Measurements from ENCODE around the gene CDCP2. TPM values are rescaled to one million over a fixed set of nuclear protein-coding genes. Genes with fewer than 3 reads are reported as not detected.
"Not testable (repeated sequence)": the region's sequence is repeated elsewhere in the genome, so short reads cannot be mapped to it uniquely, and the experiment has no call there.

CDCP2 gene
- total RNA-seq, 1 donor from 2014 or later: under 0.01 TPM

DNA sequence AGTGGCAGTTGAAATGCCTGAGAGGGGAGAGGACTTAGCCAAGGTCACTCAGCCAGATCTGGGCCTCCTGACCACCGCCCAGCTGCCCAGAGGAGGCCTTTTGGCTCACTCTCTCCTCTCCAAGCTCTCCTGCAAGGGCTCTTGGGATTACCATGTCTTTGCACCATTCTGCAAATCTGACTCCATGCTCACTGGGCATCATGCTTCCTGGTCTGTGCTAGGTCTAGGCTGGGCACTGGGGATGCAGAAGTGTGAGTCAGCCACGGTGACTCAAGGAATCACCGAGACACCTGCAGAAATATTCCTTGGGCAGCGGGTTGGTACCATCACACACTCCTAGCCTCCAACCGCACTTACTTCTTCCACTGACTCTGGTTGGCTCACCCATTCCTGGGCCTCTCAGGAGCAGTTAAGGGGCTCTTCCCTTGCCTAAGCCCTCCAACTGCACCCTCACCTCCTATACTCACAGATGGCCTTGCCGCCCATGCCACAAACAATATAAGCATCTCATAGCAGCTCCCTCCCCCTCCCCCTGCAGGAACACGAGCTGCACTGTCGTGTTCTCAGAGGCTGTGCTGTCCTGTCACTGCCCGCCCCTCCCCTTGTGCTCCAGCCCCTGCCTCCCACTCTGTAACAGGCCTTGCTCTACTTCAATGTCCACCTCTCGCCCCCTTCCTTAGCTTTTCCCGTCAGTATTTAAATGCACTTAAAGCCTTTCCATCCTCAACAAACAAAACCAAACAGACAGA is 34.8 kb downstream of the CDCP2 start:
- no peak for DNase-seq (ENCODE audit: low read depth in 2 of 2)

DNA sequence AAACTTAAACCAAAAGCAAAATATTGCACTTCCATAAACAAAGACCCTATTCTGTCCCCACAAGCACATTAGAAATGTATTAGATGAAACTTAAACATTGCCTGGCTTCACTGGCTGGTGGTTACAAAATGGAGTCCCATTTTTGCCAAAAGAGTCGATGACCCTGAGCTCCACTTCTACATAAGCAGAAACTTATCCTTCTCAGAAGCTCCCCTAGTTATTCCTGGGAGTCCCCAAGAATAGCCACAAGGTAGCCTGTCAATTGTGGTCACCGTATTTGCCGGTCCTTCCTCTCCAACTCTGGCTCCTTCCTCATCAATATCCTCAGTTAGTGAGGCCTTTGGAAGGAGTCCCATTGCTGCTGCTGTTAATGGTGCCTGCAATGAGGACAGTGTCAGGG is 37.3 kb downstream of the CDCP2 start:
- DNase-seq (ENCODE audit: low read depth in 2 of 2): no peak

- no peak for DNase-seq (ENCODE audit: low read depth in 2 of 2)
Measured at GRCh38 chr1:54114955-54115354, 37.8 kb downstream of the CDCP2 start.

GRCh38 chr1:54114001-54114400 is 38.8 kb downstream of the CDCP2 start:
- DNase-seq (ENCODE audit: low read depth in 2 of 2): no peak

GRCh38 chr1:54112705-54113368 is 40.0 kb downstream of the CDCP2 start:
- no peak for DNase-seq (ENCODE audit: low read depth in 2 of 2)

DNA sequence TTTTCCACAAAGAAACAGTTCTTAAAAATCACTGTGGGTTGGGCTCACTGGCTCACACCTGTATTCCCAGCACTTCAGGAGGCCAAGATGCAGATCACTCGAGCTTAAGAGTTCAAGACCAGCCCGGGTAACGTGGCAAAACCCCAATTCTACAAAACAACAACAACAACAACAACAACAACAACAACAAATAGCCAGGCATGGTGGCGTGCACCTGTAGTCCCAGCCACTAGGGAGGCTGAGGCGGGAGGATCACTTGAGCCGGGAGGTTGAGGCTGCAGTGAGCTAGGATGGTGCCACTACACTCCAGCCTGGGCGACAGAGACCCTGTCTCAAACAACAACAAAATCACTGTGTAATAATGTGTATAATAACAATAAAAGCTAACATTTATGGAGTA is 40.8 kb downstream of the CDCP2 start:
- DNase-seq (ENCODE audit: low read depth in 2 of 2): no peak

DNA sequence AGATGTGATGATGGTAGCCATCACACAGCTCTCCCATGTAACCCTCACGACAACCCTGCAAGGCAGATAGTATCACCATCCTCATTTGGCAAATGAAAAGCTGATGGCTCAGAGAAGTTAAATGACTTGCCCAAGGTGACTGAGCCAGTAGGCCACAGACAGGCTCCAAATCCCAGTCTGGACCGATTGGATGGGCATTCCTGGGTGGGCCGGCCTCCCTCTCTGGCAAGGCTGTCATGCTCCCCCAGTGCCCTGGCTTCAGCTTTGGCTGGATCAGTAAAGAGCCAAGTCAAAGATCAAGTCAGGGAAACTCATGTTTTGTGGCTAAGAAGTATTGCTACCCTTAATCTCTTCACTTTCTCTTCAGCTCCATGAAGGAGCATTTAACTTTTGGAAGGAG is 41.2 kb downstream of the CDCP2 start:
- DNase-seq (ENCODE audit: low read depth in 2 of 2): no peak

- DNase-seq (ENCODE audit: low read depth in 2 of 2): no peak
Measured at GRCh38 chr1:54110996-54111395, 41.8 kb downstream of the CDCP2 start.

GRCh38 chr1:54109129-54110090 is 43.4 kb downstream of the CDCP2 start:
- DNase-seq (ENCODE audit: low read depth in 2 of 2): no peak

DNA sequence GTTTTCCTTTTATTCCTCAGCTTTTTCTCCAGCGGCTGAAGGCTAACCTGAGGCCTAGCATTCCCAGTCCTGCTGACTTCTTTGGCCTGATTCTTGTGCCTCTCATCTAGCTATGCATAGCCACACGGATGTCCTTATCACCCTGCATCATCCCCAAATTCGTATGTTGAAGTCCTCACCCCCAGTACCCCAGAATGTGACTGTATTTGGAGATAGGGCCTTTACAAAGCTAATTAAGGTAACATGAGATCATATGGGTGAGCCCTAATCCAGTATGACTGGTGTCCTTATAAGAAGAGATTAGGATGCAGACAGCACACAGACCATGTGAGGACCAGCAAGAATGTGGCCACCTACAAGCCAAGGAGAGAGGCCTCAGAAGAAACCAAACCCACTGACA is 44.6 kb downstream of the CDCP2 start:
- DNase-seq (ENCODE audit: low read depth in 2 of 2): no peak

- DNase-seq (ENCODE audit: low read depth in 2 of 2): peak in 1 of 2 donors; percentile 47
Measured at GRCh38 chr1:54107131-54107530, 45.7 kb downstream of the CDCP2 start.

- no peak for DNase-seq (ENCODE audit: low read depth in 2 of 2)
Measured at GRCh38 chr1:54105736-54106269, 47.0 kb downstream of the CDCP2 start.

DNA sequence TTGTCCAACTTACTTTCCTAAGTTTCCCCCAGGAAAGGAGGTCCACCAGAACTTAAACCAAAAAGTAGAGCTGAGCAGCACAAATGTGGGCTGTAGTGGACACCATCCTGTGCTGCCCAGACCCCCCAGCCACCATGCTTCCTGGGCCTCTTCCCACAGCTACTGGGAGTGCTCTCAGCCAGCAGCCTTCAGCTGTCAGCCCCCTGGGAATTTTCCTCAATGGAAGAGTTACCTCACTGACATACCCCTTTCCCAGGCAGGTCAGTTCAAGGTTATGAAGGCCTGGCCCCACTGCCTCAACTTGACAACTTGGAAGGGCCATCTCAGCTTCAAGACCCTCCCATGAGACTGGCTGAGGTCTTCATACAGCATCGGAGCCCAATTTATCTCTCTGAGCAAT is 47.7 kb downstream of the CDCP2 start:
- no peak for DNase-seq (ENCODE audit: low read depth in 2 of 2)

GRCh38 chr1:54104613-54105012 is 48.2 kb downstream of the CDCP2 start:
- not testable (repeated sequence) for DNase-seq (ENCODE audit: low read depth in 2 of 2)

DNA sequence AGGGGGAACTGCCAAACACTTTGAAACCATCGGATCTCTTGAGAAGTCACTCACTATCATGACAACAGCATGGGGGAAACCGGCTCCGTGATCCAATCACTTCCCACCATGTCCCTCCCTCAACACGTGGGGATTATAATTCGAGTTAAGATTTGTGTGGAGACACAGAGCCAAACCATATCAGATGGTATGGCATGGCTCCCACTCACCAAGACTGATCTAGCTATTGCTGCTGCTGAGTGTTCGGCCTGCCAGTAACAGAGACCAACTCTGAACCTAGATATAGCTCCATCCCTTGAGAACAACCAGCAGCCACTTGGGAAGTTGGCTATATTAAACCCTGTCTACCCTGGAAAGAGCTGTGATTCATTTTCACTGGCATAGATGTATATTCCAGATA is 49.4 kb downstream of the CDCP2 start:
- DNase-seq (ENCODE audit: low read depth in 2 of 2): no peak

- DNase-seq (ENCODE audit: low read depth in 2 of 2): no peak
Measured at GRCh38 chr1:54100500-54100899, 52.3 kb downstream of the CDCP2 start.

DNA sequence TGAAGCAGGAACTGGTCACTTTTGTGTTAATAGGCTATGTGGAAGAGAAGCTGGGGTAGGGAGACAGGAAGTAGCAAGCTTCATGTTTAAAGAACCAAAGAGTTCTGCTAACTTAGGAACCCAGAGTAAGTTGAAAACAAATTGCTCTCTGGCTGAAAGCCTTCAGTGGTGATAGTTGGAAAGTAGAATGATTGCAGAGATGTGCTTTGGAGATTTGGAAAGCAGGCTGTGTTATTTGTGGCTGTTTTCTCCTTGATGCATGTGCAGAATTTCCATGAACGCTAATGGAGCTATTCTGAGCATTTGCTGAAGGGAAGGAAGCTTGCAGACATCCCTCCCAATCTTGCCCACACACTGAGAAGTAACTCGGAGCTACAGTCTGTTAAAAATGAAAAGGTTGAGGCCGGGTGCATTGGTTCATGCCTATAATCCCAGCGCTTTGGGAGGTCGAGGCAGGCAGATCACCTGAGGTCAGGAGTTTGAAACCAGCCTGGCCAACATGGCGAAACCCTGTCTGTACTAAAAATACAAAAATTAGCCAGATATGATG is 53.7 kb downstream of the CDCP2 start:
- no peak for DNase-seq (ENCODE audit: low read depth in 2 of 2)

- DNase-seq (ENCODE audit: low read depth in 2 of 2): no peak
Measured at GRCh38 chr1:54096877-54097240, 55.9 kb downstream of the CDCP2 start.

GRCh38 chr1:54096227-54096876 is 56.4 kb downstream of the CDCP2 start:
- DNase-seq (ENCODE audit: low read depth in 2 of 2): no peak

GRCh38 chr1:54095546-54096226 is 57.1 kb downstream of the CDCP2 start:
- DNase-seq (ENCODE audit: low read depth in 2 of 2): peak; percentile 53 to 59

Data from lung microvascular endothelial cell (primary cell).